Measurements from ENCODE around the gene MSI2.

The MSI2 gene

GRCh38 chr17:57384219-57384618 lies 127.9 kb downstream of the MSI2 start:
- TF ChIP-seq CTCF (IDR thresholded peaks at IDR 0.05; ENCODE audit: insufficient read depth, low read depth, low read length, missing control alignments): no peak
- H3K4me3 ChIP-seq (ENCODE audit: low read length): no peak overlapping the region
- no peak for DNase-seq (ENCODE audit: low read depth)

- no peak for DNase-seq (ENCODE audit: low read depth)
- no peak overlapping the region for H3K4me3 ChIP-seq (ENCODE audit: low read length)
- TF ChIP-seq CTCF (IDR thresholded peaks at IDR 0.05; ENCODE audit: insufficient read depth, low read depth, low read length, missing control alignments): no peak
These were observed 129.7 kb downstream of the MSI2 start for GRCh38 chr17:57385975-57386374.

- TF ChIP-seq CTCF (IDR thresholded peaks at IDR 0.05; ENCODE audit: insufficient read depth, low read depth, low read length, missing control alignments): no peak
- no peak for DNase-seq (ENCODE audit: low read depth)
These were observed 131.3 kb downstream of the MSI2 start for GRCh38 chr17:57387575-57387974.

GRCh38 chr17:57388131-57388725 lies 131.9 kb downstream of the MSI2 start:
- TF ChIP-seq CTCF (IDR thresholded peaks at IDR 0.05; ENCODE audit: insufficient read depth, low read depth, low read length, missing control alignments): no peak
- no peak overlapping the region for H3K4me3 ChIP-seq (ENCODE audit: low read length)
- no peak for DNase-seq (ENCODE audit: low read depth)

More at GRCh38 chr17:57387575-57387974, 131.3 kb downstream of the MSI2 start:
- H3K4me3 ChIP-seq (ENCODE audit: low read length): no peak overlapping the region

- no peak for TF ChIP-seq CTCF (IDR thresholded peaks at IDR 0.05; ENCODE audit: insufficient read depth, low read depth, low read length, missing control alignments)
- DNase-seq (ENCODE audit: low read depth): no peak
- no peak overlapping the region for H3K4me3 ChIP-seq (ENCODE audit: low read length)
These were observed 133.2 kb downstream of the MSI2 start for GRCh38 chr17:57389473-57389872.

- no peak for DNase-seq (ENCODE audit: low read depth)
- no peak for TF ChIP-seq CTCF (IDR thresholded peaks at IDR 0.05; ENCODE audit: insufficient read depth, low read depth, low read length, missing control alignments)
- H3K4me3 ChIP-seq (ENCODE audit: low read length): no peak overlapping the region
These were observed 134.9 kb downstream of the MSI2 start for GRCh38 chr17:57391076-57391825.

All from epithelial cell of esophagus (primary cell).